AG09309 (cell line): Measurements from ENCODE around the gene KRTAP9-1.
"Not testable (repeated sequence)": the region's sequence is repeated elsewhere in the genome, so short reads cannot be mapped to it uniquely, and the experiment has no call there.

Experiments used
- DNase-seq: peaks from one replicate; pipeline ENCODE4 v3.0.0-alpha.2; 2010; ENCODE audit warnings: low read depth
- H3K4me3 ChIP-seq: 2 replicates; pipeline ENCODE4 v1.5.1; 2011; ENCODE audit warnings: mild to moderate bottlenecking, low read depth, low read length, moderate library complexity; ENCODE audit not compliant: control insufficient read depth
- TF ChIP-seq, protein P1 (sequence below): IDR thresholded peaks from 2 replicates; pipeline ENCODE4 v1.5.1; 2011; ENCODE audit warnings: mild to moderate bottlenecking, low read depth, low read length, inconsistent platforms; ENCODE audit not compliant: insufficient read depth, control insufficient read depth; ENCODE audit errors: missing control alignments

Gene KRTAP9-1

DNA sequence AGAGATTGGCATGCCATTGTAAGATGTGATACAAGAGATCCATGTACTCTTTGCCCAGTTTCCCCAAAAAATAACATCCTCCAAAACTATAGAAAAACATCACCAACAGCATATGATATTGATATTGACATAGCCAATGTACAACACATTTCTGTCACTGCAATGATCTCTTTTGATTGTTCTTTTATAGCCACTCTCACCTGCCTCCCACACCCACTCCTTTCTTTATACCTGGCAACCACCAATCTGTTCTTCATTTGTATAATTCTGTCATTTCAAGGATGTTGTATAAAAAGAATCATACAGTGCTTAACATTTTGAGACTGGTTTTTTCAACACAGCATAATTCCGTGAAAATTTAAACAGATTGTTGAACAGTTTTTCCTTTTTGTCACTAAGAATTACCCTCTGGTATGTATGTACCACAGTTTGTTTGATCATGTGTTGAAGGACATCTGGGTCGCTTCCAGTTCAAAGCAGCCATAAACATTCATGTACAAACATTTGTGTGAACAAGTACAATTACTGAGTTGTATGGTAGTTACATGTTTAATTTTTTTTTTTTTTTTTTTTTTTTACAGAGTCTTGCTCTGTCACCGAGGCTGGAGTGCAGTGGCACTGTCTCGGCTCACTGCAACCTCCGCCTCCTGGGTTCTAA is 9.9 kb downstream of the KRTAP9-1 start:
- no peak for DNase-seq
- TF ChIP-seq, protein P1, sequence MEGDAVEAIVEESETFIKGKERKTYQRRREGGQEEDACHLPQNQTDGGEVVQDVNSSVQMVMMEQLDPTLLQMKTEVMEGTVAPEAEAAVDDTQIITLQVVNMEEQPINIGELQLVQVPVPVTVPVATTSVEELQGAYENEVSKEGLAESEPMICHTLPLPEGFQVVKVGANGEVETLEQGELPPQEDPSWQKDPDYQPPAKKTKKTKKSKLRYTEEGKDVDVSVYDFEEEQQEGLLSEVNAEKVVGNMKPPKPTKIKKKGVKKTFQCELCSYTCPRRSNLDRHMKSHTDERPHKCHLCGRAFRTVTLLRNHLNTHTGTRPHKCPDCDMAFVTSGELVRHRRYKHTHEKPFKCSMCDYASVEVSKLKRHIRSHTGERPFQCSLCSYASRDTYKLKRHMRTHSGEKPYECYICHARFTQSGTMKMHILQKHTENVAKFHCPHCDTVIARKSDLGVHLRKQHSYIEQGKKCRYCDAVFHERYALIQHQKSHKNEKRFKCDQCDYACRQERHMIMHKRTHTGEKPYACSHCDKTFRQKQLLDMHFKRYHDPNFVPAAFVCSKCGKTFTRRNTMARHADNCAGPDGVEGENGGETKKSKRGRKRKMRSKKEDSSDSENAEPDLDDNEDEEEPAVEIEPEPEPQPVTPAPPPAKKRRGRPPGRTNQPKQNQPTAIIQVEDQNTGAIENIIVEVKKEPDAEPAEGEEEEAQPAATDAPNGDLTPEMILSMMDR: no peak
- no peak overlapping the region for H3K4me3 ChIP-seq

DNA sequence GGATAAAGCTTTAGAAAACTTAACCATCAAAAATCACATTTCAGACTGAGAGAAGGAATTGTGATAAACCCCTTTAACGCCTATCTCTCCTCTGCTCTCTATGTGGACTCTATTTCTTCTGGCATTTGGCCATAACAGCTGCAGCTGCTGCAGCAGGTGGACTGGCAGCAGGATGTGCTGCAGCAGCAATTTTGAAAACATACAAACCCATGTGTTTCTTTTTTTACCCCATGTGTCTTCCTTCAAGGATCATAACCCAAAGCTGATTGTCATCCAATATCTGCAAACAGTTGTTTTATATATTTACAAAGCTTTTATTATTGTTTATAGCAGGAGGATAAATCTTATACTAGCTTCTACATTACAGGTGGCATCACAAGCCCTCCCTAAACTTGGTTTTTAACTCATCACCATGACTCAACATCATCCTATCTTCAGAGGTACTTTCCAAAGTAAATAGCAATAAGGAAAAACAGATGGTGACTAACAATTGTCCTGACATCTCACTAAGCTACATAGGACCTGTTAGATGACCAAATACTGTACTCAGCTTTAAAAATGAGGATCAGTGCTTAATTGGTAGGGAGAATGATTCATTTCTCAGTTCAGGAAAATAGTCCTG is 22.3 kb downstream of the KRTAP9-1 start:
- TF ChIP-seq, protein P1: no peak
- H3K4me3 ChIP-seq: no peak overlapping the region
- DNase-seq: peak; percentile 52

DNA sequence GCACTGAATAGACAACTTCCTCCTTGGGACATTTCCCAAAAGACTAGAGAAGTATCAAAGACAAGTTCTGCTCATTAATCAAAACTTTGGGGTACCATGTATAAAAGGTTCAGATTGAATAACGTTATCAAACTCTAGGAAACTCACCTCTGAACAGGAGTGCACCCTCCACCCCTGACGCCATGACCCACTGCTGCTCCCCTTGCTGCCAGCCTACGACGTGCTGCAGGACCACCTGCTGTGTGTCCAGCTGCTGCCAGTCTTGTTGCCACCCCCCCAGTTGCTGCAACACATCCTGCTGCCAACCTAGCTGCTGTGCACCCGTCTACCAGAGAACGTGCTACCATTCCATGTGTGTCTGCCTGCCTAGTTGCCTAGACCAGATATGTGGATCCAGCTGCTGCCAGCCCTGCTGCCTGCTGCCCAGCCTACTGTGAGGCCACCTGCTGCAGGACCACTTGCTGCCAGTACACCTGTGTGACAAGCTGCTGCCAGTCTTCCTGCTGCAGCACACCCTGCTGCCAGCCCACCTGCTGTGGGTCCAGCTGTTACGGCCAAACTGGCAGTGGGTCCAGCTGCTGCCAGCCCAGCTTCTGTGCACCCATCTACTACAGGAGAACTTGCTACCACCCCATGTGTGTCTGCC is 23.0 kb downstream of the KRTAP9-1 start:
- TF ChIP-seq, protein P1: no peak
- no peak overlapping the region for H3K4me3 ChIP-seq
- DNase-seq: no peak

DNA sequence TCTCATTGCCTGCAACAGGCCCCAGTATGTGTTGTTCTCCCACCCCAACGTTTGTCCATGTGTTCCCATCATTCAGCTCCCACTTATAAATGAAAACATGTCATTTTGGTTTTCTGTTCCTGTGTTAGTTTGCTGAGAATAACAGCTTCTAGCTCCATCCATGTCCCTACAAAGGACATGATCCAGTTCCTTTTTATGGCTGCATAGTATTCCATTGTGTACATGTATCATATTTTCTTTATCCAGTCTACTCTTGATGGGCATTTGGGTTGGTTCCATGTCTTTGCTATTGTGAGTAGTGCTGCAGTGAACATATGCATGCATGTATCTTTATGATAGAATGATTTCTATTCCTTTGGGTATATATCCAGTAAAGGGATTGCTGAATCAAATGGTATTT is 26.0 kb downstream of the KRTAP9-1 start:
- no peak for DNase-seq
- TF ChIP-seq, protein P1: no peak
- no peak overlapping the region for H3K4me3 ChIP-seq

DNA sequence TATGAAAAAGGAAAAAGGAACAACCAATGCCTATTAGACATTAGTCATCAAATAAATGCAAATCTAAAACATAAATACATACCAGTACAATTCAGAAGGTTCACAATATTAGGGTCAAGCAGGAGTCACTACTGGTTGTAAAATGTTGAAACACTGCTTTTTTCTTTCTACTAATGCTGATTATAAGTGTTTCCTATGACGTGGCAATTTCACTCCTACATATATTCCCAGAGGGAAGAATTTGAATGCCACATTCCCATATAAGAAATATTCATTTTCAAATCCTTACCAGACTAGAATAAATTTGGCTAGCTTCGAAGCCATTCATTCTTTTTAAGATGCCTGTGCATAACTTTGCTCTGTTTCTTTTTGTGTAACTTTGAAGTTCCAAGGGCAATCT is 34.1 kb downstream of the KRTAP9-1 start:
- peak; percentile 10 for DNase-seq
- H3K4me3 ChIP-seq: no peak overlapping the region
- TF ChIP-seq, protein P1: no peak

- no peak for DNase-seq
- TF ChIP-seq, protein P1: no peak
- H3K4me3 ChIP-seq: no peak overlapping the region
Measured at GRCh38 chr17:41226051-41226450, 36.4 kb downstream of the KRTAP9-1 start.

GRCh38 chr17:41226598-41227095 is 37.0 kb downstream of the KRTAP9-1 start, which contains the start of gene KRTAP9-2:
TSS of gene KRTAP9-2 (plus strand) at chr17:41226648. CDS start at chr17:41226655, 7 bp downstream.
- H3K4me3 ChIP-seq, DNase-seq: not testable (repeated sequence)
